Thyroid gland (tissue), 4 donors: Measurements from ENCODE around the gene PDP2.

Source experiments
- POLR2A ChIP-seq, 2 donors: fragments of 450-650 bp; IDR thresholded peaks; one replicate each; pipeline ENCODE4 v1.6.1; 2017; ENCODE audit warnings: antibody characterized with exemption in 2 of 2, mild to moderate bottlenecking in 2 of 2, moderate library complexity in 1 of 2
- TF ChIP-seq, protein P1 (sequence below), 6 experiments: fragments of 200-600 bp in 3 of 6; fragments of 450-650 bp in 3 of 6; sonication (generic) in 3 of 6; IDR thresholded peaks; one replicate each; pipeline ENCODE4 v1.5.1; 2016 to 2019; ENCODE audit warnings: antibody characterized with exemption in 6 of 6, mild to moderate bottlenecking in 2 of 6, inconsistent platforms in 1 of 6, moderate library complexity in 1 of 6

DNA sequence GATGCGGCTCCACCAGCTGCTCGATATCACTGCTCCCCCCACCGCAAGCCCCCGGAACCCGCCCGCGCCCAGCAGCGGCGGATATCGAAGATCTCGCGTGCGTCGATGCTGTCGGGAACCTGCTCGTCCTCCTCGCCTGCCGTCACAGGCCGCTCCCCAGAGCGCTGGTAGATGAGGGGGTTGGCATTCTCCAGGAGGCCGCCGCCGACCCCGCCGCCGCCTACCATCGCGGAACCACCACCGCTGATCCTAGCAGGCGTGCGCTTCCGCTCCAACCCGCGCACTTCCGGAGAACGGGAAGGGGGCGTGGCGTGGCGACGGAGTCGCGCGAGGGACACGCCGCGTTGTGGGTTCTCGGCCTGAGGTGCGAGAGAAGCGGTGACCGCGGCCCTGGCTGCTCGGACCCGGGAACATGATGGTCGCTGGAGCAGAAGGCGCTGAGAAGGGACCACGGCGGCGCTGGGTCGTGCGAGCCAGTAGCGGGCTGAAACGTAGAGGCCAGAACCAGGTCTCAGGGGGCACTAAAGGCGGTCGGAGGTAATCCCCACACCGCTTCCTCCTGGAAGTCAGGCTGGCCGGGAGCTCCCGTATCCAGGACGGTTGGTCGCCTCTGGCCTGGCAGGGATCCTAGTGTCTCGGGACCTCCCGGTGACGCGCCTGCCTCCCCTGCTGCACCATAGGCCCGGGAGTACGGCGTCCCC is 54.0 kb downstream of the PDP2 start, which contains the start of gene CIAO2B:
- TF ChIP-seq, protein P1, sequence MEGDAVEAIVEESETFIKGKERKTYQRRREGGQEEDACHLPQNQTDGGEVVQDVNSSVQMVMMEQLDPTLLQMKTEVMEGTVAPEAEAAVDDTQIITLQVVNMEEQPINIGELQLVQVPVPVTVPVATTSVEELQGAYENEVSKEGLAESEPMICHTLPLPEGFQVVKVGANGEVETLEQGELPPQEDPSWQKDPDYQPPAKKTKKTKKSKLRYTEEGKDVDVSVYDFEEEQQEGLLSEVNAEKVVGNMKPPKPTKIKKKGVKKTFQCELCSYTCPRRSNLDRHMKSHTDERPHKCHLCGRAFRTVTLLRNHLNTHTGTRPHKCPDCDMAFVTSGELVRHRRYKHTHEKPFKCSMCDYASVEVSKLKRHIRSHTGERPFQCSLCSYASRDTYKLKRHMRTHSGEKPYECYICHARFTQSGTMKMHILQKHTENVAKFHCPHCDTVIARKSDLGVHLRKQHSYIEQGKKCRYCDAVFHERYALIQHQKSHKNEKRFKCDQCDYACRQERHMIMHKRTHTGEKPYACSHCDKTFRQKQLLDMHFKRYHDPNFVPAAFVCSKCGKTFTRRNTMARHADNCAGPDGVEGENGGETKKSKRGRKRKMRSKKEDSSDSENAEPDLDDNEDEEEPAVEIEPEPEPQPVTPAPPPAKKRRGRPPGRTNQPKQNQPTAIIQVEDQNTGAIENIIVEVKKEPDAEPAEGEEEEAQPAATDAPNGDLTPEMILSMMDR (IDR thresholded peaks at IDR 0.05), result no peak
- peak in 1 of 2 donors; percentile 82 for TF ChIP-seq POLR2A (IDR thresholded peaks at IDR 0.05)
